Measurements from ENCODE around the gene LEFTY1.

Gene LEFTY1

GRCh38 chr1:225877580-225877979 is 11.4 kb downstream of the LEFTY1 start:
- H3K27ac ChIP-seq = peak overlapping the region; percentile 87 to 94
- peak; percentile 42 to 58 for TF ChIP-seq CTCF (IDR thresholded peaks at IDR 0.05)
- intact Hi-C loops (cut with DNase I; ENCODE audit: low total_unique reads) = no loop called here
- H3K27me3 ChIP-seq = no peaks in the 10 kb centered on the region
- DNase-seq = peak; percentile 65 to 85
- peak overlapping the region in 1 of 2 donors; percentile 2 for H3K4me3 ChIP-seq
- H3K9me3 ChIP-seq = no peaks in the 10 kb centered on the region
- peaks cover 20 to 42% (median 35%) of the 10 kb centered on the region in 3 donors for H3K36me3 ChIP-seq
- peaks cover 3 to 49% (median 46%) of the 10 kb centered on the region in 4 donors for H3K4me1 ChIP-seq

GRCh38 chr1:225876900-225877510 is 11.9 kb downstream of the LEFTY1 start:
- Histone ChIP-seq H3K36me3 (peaks cover 22 to 45% (median 41%) of the 10 kb centered on the region in 3 donors), H3K4me1 (peaks cover 3 to 49% (median 46%) of the 10 kb centered on the region in 4 donors), H3K4me3 (peak overlapping the region in 1 of 2 donors; percentile 2), H3K9me3 (no peaks in the 10 kb centered on the region), H3K27ac (peak overlapping the region; percentile 87 to 94), H3K27me3 (no peaks in the 10 kb centered on the region)
- intact Hi-C loops (cut with DNase I; ENCODE audit: low total_unique reads) = no loop called here
- no peak for TF ChIP-seq CTCF (IDR thresholded peaks at IDR 0.05)
- DNase-seq = no peak

GRCh38 chr1:225875044-225875815 is 13.7 kb downstream of the LEFTY1 start:
- no peak overlapping the region for H3K4me3 ChIP-seq
- no peak overlapping the region for H3K27ac ChIP-seq
- H3K4me1 ChIP-seq = peaks cover 3 to 37% (median 34%) of the 10 kb centered on the region in 4 donors
- intact Hi-C loops (cut with DNase I; ENCODE audit: low total_unique reads) = no loop called here
- no peak for TF ChIP-seq CTCF (IDR thresholded peaks at IDR 0.05)
- no peak for DNase-seq
- no peaks in the 10 kb centered on the region for H3K9me3 ChIP-seq
- no peaks in the 10 kb centered on the region for H3K27me3 ChIP-seq
- H3K36me3 ChIP-seq = peaks cover 35 to 63% (median 57%) of the 10 kb centered on the region in 3 donors

GRCh38 chr1:225874431-225874830 is 14.5 kb downstream of the LEFTY1 start:
- DNase-seq = no peak
- H3K4me1 ChIP-seq = peaks cover 3 to 29% (median 26%) of the 10 kb centered on the region in 4 donors

GRCh38 chr1:225873281-225873850 is 15.6 kb downstream of the LEFTY1 start:
- Histone ChIP-seq H3K27ac (no peak overlapping the region), H3K36me3 (peaks cover 44 to 82% (median 74%) of the 10 kb centered on the region in 3 donors), H3K4me1 (peaks cover 3 to 18% (median 16%) of the 10 kb centered on the region in 4 donors), H3K9me3 (no peaks in the 10 kb centered on the region), H3K4me3 (no peak overlapping the region), H3K27me3 (no peaks in the 10 kb centered on the region)
- intact Hi-C loops (cut with DNase I; ENCODE audit: low total_unique reads) = no loop called here
- TF ChIP-seq CTCF (IDR thresholded peaks at IDR 0.05) = no peak
- DNase-seq = no peak

More at GRCh38 chr1:225874431-225874830, 14.5 kb downstream of the LEFTY1 start:
- no peaks in the 10 kb centered on the region for H3K27me3 ChIP-seq
- no peak overlapping the region for H3K4me3 ChIP-seq
- no peak overlapping the region for H3K27ac ChIP-seq
- intact Hi-C loops (cut with DNase I; ENCODE audit: low total_unique reads) = no loop called here
- H3K36me3 ChIP-seq = peaks cover 37 to 71% (median 63%) of the 10 kb centered on the region in 3 donors
- H3K9me3 ChIP-seq = no peaks in the 10 kb centered on the region
- no peak for TF ChIP-seq CTCF (IDR thresholded peaks at IDR 0.05)
